GM13977 (cell line): ENCODE measurements around the gene OCA2.

Experiments
- DNase-seq: peaks from one replicate; pipeline ENCODE4 v3.0.0; 2012; ENCODE audit warnings: low spot score
- in situ Hi-C: fragments of 300-500 bp; cut with MboI; formaldehyde crosslinking; loops from one replicate; pipeline ENCODE4 v1.12.0; 2022; ENCODE audit warnings: low sequenced_read_pairs, low pct_unique_long_range_greater_than_20kb, mixed read lengths, inconsistent platforms; ENCODE audit not compliant: unreplicated experiment
- TF ChIP-seq, protein P1 (sequence below): IDR thresholded peaks from 2 replicates; pipeline ENCODE4 v1.5.1; 2012; ENCODE audit warnings: mild to moderate bottlenecking, control low read depth; ENCODE audit not compliant: insufficient read depth; ENCODE audit errors: extremely low read depth, missing control alignments

OCA2 gene

GRCh38 chr15:28132524-28133275 is 33.6 kb upstream of the OCA2 start:
- no peak for DNase-seq
- TF ChIP-seq, protein P1, sequence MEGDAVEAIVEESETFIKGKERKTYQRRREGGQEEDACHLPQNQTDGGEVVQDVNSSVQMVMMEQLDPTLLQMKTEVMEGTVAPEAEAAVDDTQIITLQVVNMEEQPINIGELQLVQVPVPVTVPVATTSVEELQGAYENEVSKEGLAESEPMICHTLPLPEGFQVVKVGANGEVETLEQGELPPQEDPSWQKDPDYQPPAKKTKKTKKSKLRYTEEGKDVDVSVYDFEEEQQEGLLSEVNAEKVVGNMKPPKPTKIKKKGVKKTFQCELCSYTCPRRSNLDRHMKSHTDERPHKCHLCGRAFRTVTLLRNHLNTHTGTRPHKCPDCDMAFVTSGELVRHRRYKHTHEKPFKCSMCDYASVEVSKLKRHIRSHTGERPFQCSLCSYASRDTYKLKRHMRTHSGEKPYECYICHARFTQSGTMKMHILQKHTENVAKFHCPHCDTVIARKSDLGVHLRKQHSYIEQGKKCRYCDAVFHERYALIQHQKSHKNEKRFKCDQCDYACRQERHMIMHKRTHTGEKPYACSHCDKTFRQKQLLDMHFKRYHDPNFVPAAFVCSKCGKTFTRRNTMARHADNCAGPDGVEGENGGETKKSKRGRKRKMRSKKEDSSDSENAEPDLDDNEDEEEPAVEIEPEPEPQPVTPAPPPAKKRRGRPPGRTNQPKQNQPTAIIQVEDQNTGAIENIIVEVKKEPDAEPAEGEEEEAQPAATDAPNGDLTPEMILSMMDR = no peak
- in situ Hi-C loops = no loop called here

DNA sequence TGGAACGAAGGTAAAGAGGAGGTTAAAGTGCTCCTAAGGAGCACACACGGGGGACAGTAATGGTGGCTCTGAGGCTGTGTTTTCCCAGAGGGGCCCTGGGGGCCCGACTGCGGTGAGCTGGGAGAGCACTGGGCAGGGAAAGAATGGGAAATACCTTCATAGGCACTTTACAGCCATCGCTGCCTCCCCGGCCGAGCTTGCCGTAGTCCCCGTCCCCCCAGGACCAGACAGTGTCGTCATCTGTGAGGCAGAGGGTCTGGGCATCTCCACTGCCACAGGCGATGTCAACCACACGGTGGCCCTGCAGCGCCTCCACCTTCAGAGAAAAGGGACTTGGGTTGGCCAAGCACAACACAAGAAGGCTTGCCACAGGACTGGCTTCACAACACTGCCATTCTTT is 32.8 kb upstream of the OCA2 start:
- in situ Hi-C loops = no loop called here
- no peak for DNase-seq
- TF ChIP-seq, protein P1 = no peak

GRCh38 chr15:28131400-28131799 is 32.3 kb upstream of the OCA2 start:
- no peak for DNase-seq
- in situ Hi-C loops = no loop called here
- TF ChIP-seq, protein P1 = no peak

GRCh38 chr15:28130651-28131050 is 31.5 kb upstream of the OCA2 start:
- TF ChIP-seq, protein P1 = no peak
- no peak for DNase-seq
- in situ Hi-C loops = no loop called here

GRCh38 chr15:28129231-28129848 is 30.2 kb upstream of the OCA2 start:
- in situ Hi-C loops = no loop called here
- TF ChIP-seq, protein P1 = no peak
- no peak for DNase-seq

GRCh38 chr15:28128031-28128430 is 28.9 kb upstream of the OCA2 start:
- DNase-seq = no peak
- in situ Hi-C loops = no loop called here
- TF ChIP-seq, protein P1 = no peak

DNA sequence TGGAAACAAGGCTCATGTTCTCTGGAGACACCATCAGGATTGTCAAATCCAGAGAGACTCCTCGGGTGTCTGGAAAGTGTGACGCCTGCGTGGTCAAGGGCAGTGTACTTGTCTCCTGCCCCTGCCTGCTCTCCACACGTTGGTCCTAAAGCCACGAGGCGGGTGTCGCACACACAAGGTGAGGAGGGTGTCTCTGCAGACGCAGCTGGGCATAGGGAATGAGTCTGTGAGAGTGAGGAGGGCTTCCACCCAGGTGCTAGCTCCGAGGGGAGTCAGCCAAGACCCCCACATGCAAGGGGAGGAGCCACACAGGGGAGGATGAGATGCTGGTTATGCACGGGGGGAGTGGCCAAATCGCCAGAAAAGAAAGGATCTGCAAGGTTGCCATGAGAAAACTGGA is 27.9 kb upstream of the OCA2 start:
- DNase-seq = no peak
- TF ChIP-seq, protein P1 = no peak
- in situ Hi-C loops = no loop called here
